GM12801 (cell line): Measurements from ENCODE around the gene DDI1.

Experiments used
- CTCF ChIP-seq: IDR thresholded peaks from one replicate; pipeline ENCODE4 v1.5.1; 2011; ENCODE audit warnings: control low read depth; ENCODE audit not compliant: insufficient read length; ENCODE audit errors: extremely low read depth

The DDI1 gene

GRCh38 chr11:104041792-104042191 is 5.4 kb downstream of the DDI1 start:
- TF ChIP-seq CTCF = no peak

- TF ChIP-seq CTCF = no peak
Observed at GRCh38 chr11:104043142-104043541, 6.7 kb downstream of the DDI1 start.

GRCh38 chr11:104043678-104044239 is 7.3 kb downstream of the DDI1 start:
- no peak for TF ChIP-seq CTCF

DNA sequence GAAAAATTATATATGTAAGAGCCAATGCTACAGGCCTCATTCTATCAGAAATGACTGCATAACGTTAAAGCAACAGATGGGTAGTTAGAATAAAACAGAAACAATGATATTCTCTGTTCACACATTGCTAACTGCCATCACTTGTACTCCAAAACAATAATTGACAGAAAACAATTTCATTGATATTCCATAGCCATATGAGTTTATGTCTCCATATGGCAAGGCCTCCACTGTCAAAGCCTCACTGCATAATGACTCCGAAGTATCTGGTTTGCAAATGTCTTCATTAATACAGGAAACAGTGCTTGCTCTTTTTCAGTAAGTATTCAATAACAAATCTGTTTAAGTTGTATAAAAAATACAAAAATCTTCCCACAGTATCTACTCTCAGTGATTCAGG is 9.9 kb downstream of the DDI1 start:
- no peak for TF ChIP-seq CTCF

DNA sequence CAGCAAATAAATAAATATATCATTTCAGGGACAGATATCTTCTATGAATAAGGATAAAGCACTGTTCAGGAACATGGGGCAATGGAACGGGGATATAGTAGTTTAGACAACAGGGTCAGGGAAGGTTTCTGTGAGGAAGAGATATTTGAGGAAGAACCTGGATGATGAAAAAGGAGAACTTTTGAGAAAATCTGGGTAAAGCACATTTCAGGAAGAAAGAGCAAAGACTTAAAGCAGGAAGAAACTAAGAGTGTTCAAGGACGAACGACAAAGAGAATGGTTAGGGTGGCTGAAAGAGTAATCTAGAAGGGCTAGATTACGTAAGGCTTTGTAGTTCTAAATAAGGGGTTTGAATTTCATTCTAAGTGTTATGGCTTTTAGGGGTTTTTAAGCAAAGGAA is 12.7 kb downstream of the DDI1 start:
- TF ChIP-seq CTCF = no peak

GRCh38 chr11:104051778-104052177 is 15.3 kb downstream of the DDI1 start:
- TF ChIP-seq CTCF = no peak

DNA sequence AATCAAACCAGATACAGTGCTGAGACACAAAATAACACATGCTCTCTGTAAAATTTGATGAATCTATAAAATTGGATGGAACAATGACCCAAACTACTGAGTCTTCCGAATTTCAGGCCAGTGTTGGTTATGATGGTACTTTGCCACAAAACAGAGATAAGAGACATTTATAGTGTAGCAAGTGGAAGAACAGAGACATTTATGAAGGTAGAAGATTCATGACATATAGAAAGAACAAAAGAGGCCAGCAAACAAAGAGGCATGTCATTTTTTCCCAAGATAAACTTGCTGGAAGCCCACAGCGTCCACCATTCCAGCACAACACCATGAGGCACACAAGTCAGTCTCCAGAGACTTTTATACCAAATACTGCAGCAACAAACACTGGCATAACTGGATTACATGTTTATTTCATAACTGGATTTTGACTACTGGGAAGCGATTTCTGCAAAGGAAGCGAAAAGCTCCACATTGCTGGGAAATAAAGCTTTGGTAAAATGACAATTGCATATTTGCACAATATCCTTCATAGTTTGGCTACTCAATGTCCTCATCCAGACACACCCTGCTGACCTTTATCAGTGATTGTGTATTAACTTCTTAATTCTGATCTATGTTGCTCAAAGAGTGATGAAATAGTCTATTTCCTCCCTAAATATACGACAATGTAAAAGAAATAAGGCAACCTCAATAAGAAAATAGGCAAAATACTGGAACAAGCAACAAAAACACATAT is 17.5 kb downstream of the DDI1 start:
- TF ChIP-seq CTCF = no peak
